Astrocyte (in vitro differentiated cells and primary cell): Measurements from ENCODE around the gene PRUNE1. TPM values are rescaled to one million over a fixed set of nuclear protein-coding genes. Genes with fewer than 3 reads are reported as not detected.

Source experiments
- DNase-seq: peaks from one replicate; pipeline ENCODE4 v3.0.0-alpha.2; 2010; ENCODE audit warnings: low read depth
- FAIRE-seq: peaks from 2 replicates; lab custom pipeline; 2011; peaks lifted over from hg19 to GRCh38; lab: Jason Lieb, UNC
- H2AFZ ChIP-seq: 2 replicates; pipeline ENCODE4 v1.6.0; 2012; ENCODE audit warnings: low read depth, low read length, inconsistent platforms
- H3K27ac ChIP-seq: 2 replicates; pipeline ENCODE4 v1.5.1; 2011; ENCODE audit warnings: low read depth, low read length, inconsistent platforms
- H3K27me3 ChIP-seq: 2 replicates; pipeline ENCODE4 v1.6.0; 2011; ENCODE audit warnings: low read length, inconsistent platforms; ENCODE audit not compliant: insufficient read depth
- H3K36me3 ChIP-seq: 2 replicates; pipeline ENCODE4 v1.5.1; 2011; ENCODE audit warnings: low read length, inconsistent platforms; ENCODE audit not compliant: insufficient read depth
- H3K4me1 ChIP-seq: 2 replicates; pipeline ENCODE4 v1.5.1; 2011; ENCODE audit warnings: low read length, inconsistent platforms; ENCODE audit not compliant: insufficient read depth
- H3K4me2 ChIP-seq: 2 replicates; pipeline ENCODE4 v1.6.0; 2012; ENCODE audit warnings: low read length, inconsistent platforms
- H3K4me3 ChIP-seq: 2 replicates; pipeline ENCODE4 v1.5.1; 2011; ENCODE audit warnings: low read depth, mild to moderate bottlenecking, low read length, inconsistent platforms; ENCODE audit not compliant: insufficient read depth
- H3K79me2 ChIP-seq: 2 replicates; pipeline ENCODE4 v1.6.0; 2012; ENCODE audit warnings: mild to moderate bottlenecking, low read length, inconsistent platforms; ENCODE audit not compliant: insufficient read depth
- H3K9ac ChIP-seq: 2 replicates; pipeline ENCODE4 v1.6.0; 2012; ENCODE audit warnings: mild to moderate bottlenecking, low read length, inconsistent platforms
- H3K9me3 ChIP-seq: 2 replicates; pipeline ENCODE4 v1.5.1; 2012; ENCODE audit warnings: low read depth, mild to moderate bottlenecking, low read length, inconsistent platforms; ENCODE audit not compliant: insufficient read depth
- H4K20me1 ChIP-seq: 2 replicates; pipeline ENCODE4 v1.6.0; 2012; ENCODE audit warnings: low read length, inconsistent platforms; ENCODE audit not compliant: insufficient read depth
- H3K27ac Mint-ChIP-seq: one replicate; pipeline ENCODE4 v1.8.0; 2021; ENCODE audit warnings: mild to moderate bottlenecking, mixed read lengths; ENCODE audit not compliant: unreplicated experiment
- H3K27me3 Mint-ChIP-seq: one replicate; pipeline ENCODE4 v1.8.0; 2021; ENCODE audit warnings: low read depth, mixed read lengths; ENCODE audit not compliant: unreplicated experiment
- H3K36me3 Mint-ChIP-seq: one replicate; pipeline ENCODE4 v1.8.0; 2021; ENCODE audit warnings: low read depth, mixed read lengths; ENCODE audit not compliant: unreplicated experiment
- H3K4me1 Mint-ChIP-seq: one replicate; pipeline ENCODE4 v1.8.0; 2021; ENCODE audit warnings: low read depth, mixed read lengths; ENCODE audit not compliant: unreplicated experiment
- H3K4me3 Mint-ChIP-seq: one replicate; pipeline ENCODE4 v1.8.0; 2021; ENCODE audit warnings: mild to moderate bottlenecking, moderate library complexity, mixed read lengths; ENCODE audit not compliant: unreplicated experiment
- H3K9me3 Mint-ChIP-seq: one replicate; pipeline ENCODE4 v1.8.0; 2021; ENCODE audit warnings: mild to moderate bottlenecking, mixed read lengths; ENCODE audit not compliant: unreplicated experiment
- EZH2 ChIP-seq: IDR thresholded peaks from 2 replicates; pipeline ENCODE4 v1.6.1; 2012; ENCODE audit warnings: mild to moderate bottlenecking, low read length, inconsistent platforms; ENCODE audit not compliant: insufficient read depth
- total RNA-seq: library from RNA; stranded (reverse); gene quantifications from 2 replicates; pipeline ENCODE4 v1.2.1, GENCODE V29; 2021
- TF ChIP-seq, protein P1 (sequence below): IDR thresholded peaks from 2 replicates; pipeline ENCODE4 v1.5.1; 2011; ENCODE audit warnings: low read depth, mild to moderate bottlenecking, inconsistent platforms, low read length, moderate library complexity; ENCODE audit not compliant: insufficient read depth

Gene PRUNE1
- total RNA-seq, 1 donor from 2014 or later: 14.3 TPM

DNA sequence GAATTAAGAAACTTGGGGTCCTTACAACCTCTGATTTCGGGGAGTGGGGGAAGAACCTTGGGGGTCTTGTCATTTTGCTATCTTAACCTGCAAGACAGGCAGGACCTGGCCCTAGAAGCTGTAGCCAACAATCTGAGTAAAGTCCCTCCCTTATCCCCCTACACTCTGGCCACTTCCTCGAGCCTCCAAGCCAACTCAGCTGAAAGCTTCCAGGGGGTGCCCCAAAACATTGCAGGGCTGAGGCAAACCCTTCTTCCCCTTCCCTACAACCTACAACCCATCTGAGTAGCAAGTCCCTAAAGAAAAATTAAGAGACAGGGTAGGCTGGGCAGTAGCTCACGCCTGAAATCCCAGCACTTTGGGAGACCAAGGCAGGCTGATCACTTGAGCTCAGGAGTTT, 38.6 kb upstream of the PRUNE1 start:
- DNase-seq: no peak
- Mint-ChIP-seq H3K9me3 (no peaks in the 10 kb centered on the region), H3K4me3 (no peak overlapping the region)

GRCh38 chr1:150970808-150971582, 37.3 kb upstream of the PRUNE1 start:
- H3K27me3 Mint-ChIP-seq: no peaks in the 10 kb centered on the region
- H3K4me3 ChIP-seq: no peak overlapping the region
- DNase-seq: no peak

More for the DNA sequence above, 38.6 kb upstream of the PRUNE1 start:
- Histone ChIP-seq H3K27ac (no peak overlapping the region), H3K79me2 (peaks cover 70% of the 10 kb centered on the region), H3K9ac (no peak overlapping the region), H3K4me1 (peaks cover 27% of the 10 kb centered on the region), H2AFZ (no peak overlapping the region), H4K20me1 (peaks cover 81% of the 10 kb centered on the region), H3K27me3 (no peaks in the 10 kb centered on the region), H3K4me2 (no peak overlapping the region), H3K9me3 (no peaks in the 10 kb centered on the region), H3K36me3 (peaks cover 26% of the 10 kb centered on the region), H3K4me3 (no peak overlapping the region)
- Mint-ChIP-seq H3K36me3 (peaks cover 26% of the 10 kb centered on the region), H3K27ac (no peak overlapping the region), H3K27me3 (no peaks in the 10 kb centered on the region), H3K4me1 (peaks cover 28% of the 10 kb centered on the region)
- TF ChIP-seq, protein P1, sequence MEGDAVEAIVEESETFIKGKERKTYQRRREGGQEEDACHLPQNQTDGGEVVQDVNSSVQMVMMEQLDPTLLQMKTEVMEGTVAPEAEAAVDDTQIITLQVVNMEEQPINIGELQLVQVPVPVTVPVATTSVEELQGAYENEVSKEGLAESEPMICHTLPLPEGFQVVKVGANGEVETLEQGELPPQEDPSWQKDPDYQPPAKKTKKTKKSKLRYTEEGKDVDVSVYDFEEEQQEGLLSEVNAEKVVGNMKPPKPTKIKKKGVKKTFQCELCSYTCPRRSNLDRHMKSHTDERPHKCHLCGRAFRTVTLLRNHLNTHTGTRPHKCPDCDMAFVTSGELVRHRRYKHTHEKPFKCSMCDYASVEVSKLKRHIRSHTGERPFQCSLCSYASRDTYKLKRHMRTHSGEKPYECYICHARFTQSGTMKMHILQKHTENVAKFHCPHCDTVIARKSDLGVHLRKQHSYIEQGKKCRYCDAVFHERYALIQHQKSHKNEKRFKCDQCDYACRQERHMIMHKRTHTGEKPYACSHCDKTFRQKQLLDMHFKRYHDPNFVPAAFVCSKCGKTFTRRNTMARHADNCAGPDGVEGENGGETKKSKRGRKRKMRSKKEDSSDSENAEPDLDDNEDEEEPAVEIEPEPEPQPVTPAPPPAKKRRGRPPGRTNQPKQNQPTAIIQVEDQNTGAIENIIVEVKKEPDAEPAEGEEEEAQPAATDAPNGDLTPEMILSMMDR: no peak
- TF ChIP-seq EZH2: no peak
- no peak for FAIRE-seq

More at GRCh38 chr1:150970808-150971582, 37.3 kb upstream of the PRUNE1 start:
- Histone ChIP-seq H3K27ac (no peak overlapping the region), H3K4me2 (peak overlapping the region; percentile 97), H4K20me1 (peaks cover 74% of the 10 kb centered on the region), H3K79me2 (peaks cover 70% of the 10 kb centered on the region), H3K4me1 (peaks cover 27% of the 10 kb centered on the region), H2AFZ (no peak overlapping the region), H3K27me3 (no peaks in the 10 kb centered on the region), H3K9me3 (no peaks in the 10 kb centered on the region), H3K36me3 (peaks cover 19% of the 10 kb centered on the region), H3K9ac (peak overlapping the region; percentile 18)
- TF ChIP-seq, protein P1: no peak
- TF ChIP-seq EZH2: no peak
- H3K27ac Mint-ChIP-seq: peak overlapping the region; percentile 55
- H3K4me3 Mint-ChIP-seq: peak overlapping the region; percentile 88
- peaks cover 30% of the 10 kb centered on the region for H3K4me1 Mint-ChIP-seq
- no peak for FAIRE-seq
- peaks cover 21% of the 10 kb centered on the region for H3K36me3 Mint-ChIP-seq
- no peaks in the 10 kb centered on the region for H3K9me3 Mint-ChIP-seq
